Body of pancreas (tissue), 4 donors: ENCODE measurements around the gene SLC12A8.

Source experiments
- CTCF ChIP-seq, 7 experiments: fragments of 450-650 bp in 4 of 7; fragments of 200-600 bp in 3 of 7; sonication (generic) in 3 of 7; IDR thresholded peaks; one replicate each; pipeline ENCODE4 v1.5.1; 2016 to 2019; ENCODE audit warnings: antibody characterized with exemption in 7 of 7
- POLR2A ChIP-seq, 3 donors: fragments of 450-650 bp; IDR thresholded peaks; one replicate each; pipeline ENCODE4 v1.6.1; 2016; ENCODE audit warnings: antibody characterized with exemption in 3 of 3, mild to moderate bottlenecking in 2 of 3

DNA sequence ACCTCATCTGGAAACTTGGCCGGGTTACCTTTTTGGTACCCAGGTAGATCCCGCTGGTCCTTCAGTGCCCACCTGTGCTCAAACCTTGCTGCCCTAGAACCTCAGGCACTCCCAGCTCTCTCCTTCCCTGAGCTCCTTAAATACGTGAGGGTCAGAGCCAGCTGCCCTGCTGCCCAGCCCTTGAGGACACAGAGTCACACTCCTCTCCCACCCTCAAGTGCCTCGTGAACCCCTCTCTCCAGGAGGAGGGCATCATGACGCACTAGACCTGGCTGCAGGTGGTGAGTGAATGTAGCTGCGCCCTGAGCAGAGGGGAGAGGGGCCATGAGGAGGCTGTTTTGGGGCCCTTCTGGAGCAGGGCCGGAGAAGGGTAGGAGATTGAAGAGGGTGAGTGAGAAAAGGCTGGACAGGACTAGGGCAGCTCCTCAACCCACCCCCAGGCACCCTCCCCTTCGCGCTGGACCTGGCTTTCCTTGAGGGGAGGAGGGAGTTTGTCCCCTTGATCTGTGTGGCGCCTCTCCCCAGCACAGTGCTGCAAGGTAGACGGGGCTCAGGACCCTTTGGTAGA is 941 bp downstream of the SLC12A8 start:
- TF ChIP-seq CTCF (IDR thresholded peaks at IDR 0.05) (no peak), POLR2A (IDR thresholded peaks at IDR 0.05) (no peak)
